T-helper 17 cell (primary cell): ENCODE measurements around the gene UGT1A6. TPM values are rescaled to one million over a fixed set of nuclear protein-coding genes. Genes with fewer than 3 reads are reported as not detected.

Source experiments
- ATAC-seq: fragments of 150-1000 bp; cut with Tn5 transposase; 2 replicates; pipeline ENCODE4 v1.10.0; 2021; ENCODE audit warnings: mild to moderate bottlenecking, moderate library complexity
- DNase-seq, 3 donors: peaks; one replicate each; pipeline versions ENCODE4 v3.0.0 to v3.0.0-alpha.2; 2020 to 2021
- H3K9me3 ChIP-seq: one replicate; pipeline ENCODE4 v1.7.0; 2013; ENCODE audit warnings: low read length, mild to moderate bottlenecking; ENCODE audit not compliant: control insufficient read depth, poor library complexity, severe bottlenecking
- H3K27ac Mint-ChIP-seq: one replicate; pipeline ENCODE4 v1.8.0; 2022; ENCODE audit warnings: mild to moderate bottlenecking, moderate library complexity, mixed read lengths
- H3K27me3 Mint-ChIP-seq: one replicate; pipeline ENCODE4 v1.8.0; 2022; ENCODE audit warnings: mixed read lengths
- H3K36me3 Mint-ChIP-seq: one replicate; pipeline ENCODE4 v1.8.0; 2022; ENCODE audit warnings: low read depth, mixed read lengths
- H3K4me1 Mint-ChIP-seq: one replicate; pipeline ENCODE4 v1.8.0; 2022; ENCODE audit warnings: mild to moderate bottlenecking, mixed read lengths
- H3K4me3 Mint-ChIP-seq: one replicate; pipeline ENCODE4 v1.8.0; 2022; ENCODE audit warnings: mild to moderate bottlenecking, moderate library complexity, mixed read lengths
- total RNA-seq, 4 donors: library from RNA in 2 of 4; stranded (reverse) in 2 of 4; gene quantifications; one replicate each; pipeline ENCODE4 v1.2.3 and lab custom pipeline; 2022 to 2026

The UGT1A6 gene
- total RNA-seq, 2 donors from 2014 or later, result not detected

GRCh38 chr2:233772153-233772552, 79.5 kb downstream of the UGT1A6 start:
- DNase-seq (no peak), ATAC-seq (no peak)
- no peaks in the 10 kb centered on the region for H3K4me1 Mint-ChIP-seq
- no peak overlapping the region for H3K4me3 Mint-ChIP-seq
- H3K27me3 Mint-ChIP-seq, result peaks cover 36% of the 10 kb centered on the region
- no peaks in the 10 kb centered on the region for H3K9me3 ChIP-seq
- H3K36me3 Mint-ChIP-seq, result peaks cover 3% of the 10 kb centered on the region
- H3K27ac Mint-ChIP-seq, result no peak overlapping the region

- no peak overlapping the region for H3K27ac Mint-ChIP-seq
- peaks cover 3% of the 10 kb centered on the region for H3K36me3 Mint-ChIP-seq
- ATAC-seq, result no peak
- no peak overlapping the region for H3K4me3 Mint-ChIP-seq
- DNase-seq, result no peak
- H3K9me3 ChIP-seq, result no peaks in the 10 kb centered on the region
- no peaks in the 10 kb centered on the region for H3K4me1 Mint-ChIP-seq
- peaks cover 32% of the 10 kb centered on the region for H3K27me3 Mint-ChIP-seq
These were observed 79.9 kb downstream of the UGT1A6 start for GRCh38 chr2:233772583-233772982.

GRCh38 chr2:233773854-233774253, 81.2 kb downstream of the UGT1A6 start:
- H3K27me3 Mint-ChIP-seq, result peaks cover 31% of the 10 kb centered on the region
- no peaks in the 10 kb centered on the region for H3K9me3 ChIP-seq
- ATAC-seq, result no peak
- no peak overlapping the region for H3K4me3 Mint-ChIP-seq
- H3K36me3 Mint-ChIP-seq, result peaks cover 3% of the 10 kb centered on the region
- no peak for DNase-seq
- no peak overlapping the region for H3K27ac Mint-ChIP-seq
- H3K4me1 Mint-ChIP-seq, result no peaks in the 10 kb centered on the region

GRCh38 chr2:233775414-233775813, 82.7 kb downstream of the UGT1A6 start:
- H3K36me3 Mint-ChIP-seq, result no peaks in the 10 kb centered on the region
- no peak for ATAC-seq
- no peaks in the 10 kb centered on the region for H3K4me1 Mint-ChIP-seq
- no peak for DNase-seq
- no peak overlapping the region for H3K4me3 Mint-ChIP-seq
- peaks cover 27% of the 10 kb centered on the region for H3K27me3 Mint-ChIP-seq
- H3K9me3 ChIP-seq, result no peaks in the 10 kb centered on the region
- no peak overlapping the region for H3K27ac Mint-ChIP-seq

- Mint-ChIP-seq H3K27me3 (peaks cover 27% of the 10 kb centered on the region), H3K4me1 (no peaks in the 10 kb centered on the region), H3K27ac (no peak within 1 kb of the TSS), H3K36me3 (no peaks in the 10 kb centered on the region), H3K4me3 (no peak within 1 kb of the TSS)
- H3K9me3 ChIP-seq, result no peaks in the 10 kb centered on the region
- ATAC-seq (no peak), DNase-seq (no peak)
These were observed 85.3 kb downstream of the UGT1A6 start, which contains the start of gene MROH2A for GRCh38 chr2:233778030-233778429. TSS of gene MROH2A (plus strand) at chr2:233778330. CDS start at chr2:233779359, 1,029 bp downstream.

GRCh38 chr2:233779722-233780121, 87.0 kb downstream of the UGT1A6 start:
- Mint-ChIP-seq H3K36me3 (no peaks in the 10 kb centered on the region), H3K27me3 (peaks cover 23% of the 10 kb centered on the region), H3K27ac (no peak overlapping the region), H3K4me1 (no peaks in the 10 kb centered on the region), H3K4me3 (no peak overlapping the region)
- DNase-seq (no peak), ATAC-seq (no peak)
- no peaks in the 10 kb centered on the region for H3K9me3 ChIP-seq

- Mint-ChIP-seq H3K4me3 (no peak overlapping the region), H3K27ac (no peak overlapping the region), H3K4me1 (no peaks in the 10 kb centered on the region), H3K36me3 (no peaks in the 10 kb centered on the region), H3K27me3 (peaks cover 14% of the 10 kb centered on the region)
- DNase-seq, result no peak
- no peaks in the 10 kb centered on the region for H3K9me3 ChIP-seq
- no peak for ATAC-seq
These were observed 88.1 kb downstream of the UGT1A6 start for GRCh38 chr2:233780771-233781170.

- ATAC-seq (no peak), DNase-seq (no peak)
These were observed 96.9 kb downstream of the UGT1A6 start for GRCh38 chr2:233789554-233789953.

GRCh38 chr2:233791151-233791882, 98.6 kb downstream of the UGT1A6 start:
- ATAC-seq (no peak), DNase-seq (no peak)
- no peak overlapping the region for H3K27ac Mint-ChIP-seq
- H3K4me3 Mint-ChIP-seq, result no peak overlapping the region
- H3K9me3 ChIP-seq, result no peaks in the 10 kb centered on the region
- H3K27me3 Mint-ChIP-seq, result peaks cover 7% of the 10 kb centered on the region
- H3K4me1 Mint-ChIP-seq, result peaks cover 4% of the 10 kb centered on the region
- H3K36me3 Mint-ChIP-seq, result no peaks in the 10 kb centered on the region

More at GRCh38 chr2:233789554-233789953, 96.9 kb downstream of the UGT1A6 start:
- peaks cover 11% of the 10 kb centered on the region for H3K27me3 Mint-ChIP-seq
- H3K27ac Mint-ChIP-seq, result no peak overlapping the region
- H3K4me1 Mint-ChIP-seq, result peaks cover 4% of the 10 kb centered on the region
- H3K9me3 ChIP-seq, result no peaks in the 10 kb centered on the region
- H3K36me3 Mint-ChIP-seq, result no peaks in the 10 kb centered on the region
- no peak overlapping the region for H3K4me3 Mint-ChIP-seq

- ATAC-seq (no peak), DNase-seq (no peak)
- no peaks in the 10 kb centered on the region for H3K9me3 ChIP-seq
- Mint-ChIP-seq H3K27ac (no peak overlapping the region), H3K4me3 (no peak overlapping the region), H3K36me3 (no peaks in the 10 kb centered on the region), H3K27me3 (peaks cover 4% of the 10 kb centered on the region), H3K4me1 (peaks cover 4% of the 10 kb centered on the region)
These were observed 99.2 kb downstream of the UGT1A6 start for GRCh38 chr2:233791883-233792329.

- H3K27ac Mint-ChIP-seq, result no peak overlapping the region
These were observed 100.0 kb downstream of the UGT1A6 start for GRCh38 chr2:233792720-233793119.

GRCh38 chr2:233793465-233794127, 100.9 kb downstream of the UGT1A6 start:
- no peaks in the 10 kb centered on the region for H3K9me3 ChIP-seq
- H3K27me3 Mint-ChIP-seq, result peaks cover 13% of the 10 kb centered on the region
- H3K27ac Mint-ChIP-seq, result no peak overlapping the region
- no peak overlapping the region for H3K4me3 Mint-ChIP-seq
- ATAC-seq, result no peak
- no peak for DNase-seq
- H3K4me1 Mint-ChIP-seq, result peaks cover 4% of the 10 kb centered on the region
- H3K36me3 Mint-ChIP-seq, result no peaks in the 10 kb centered on the region

More at GRCh38 chr2:233792720-233793119, 100.0 kb downstream of the UGT1A6 start:
- H3K4me3 Mint-ChIP-seq, result no peak overlapping the region
- peaks cover 5% of the 10 kb centered on the region for H3K27me3 Mint-ChIP-seq
- DNase-seq (no peak), ATAC-seq (no peak)
- no peaks in the 10 kb centered on the region for H3K9me3 ChIP-seq
- peaks cover 4% of the 10 kb centered on the region for H3K4me1 Mint-ChIP-seq
- H3K36me3 Mint-ChIP-seq, result no peaks in the 10 kb centered on the region

- Mint-ChIP-seq H3K4me3 (no peak overlapping the region), H3K27ac (no peak overlapping the region), H3K36me3 (no peaks in the 10 kb centered on the region), H3K27me3 (peaks cover 19% of the 10 kb centered on the region), H3K4me1 (peaks cover 4% of the 10 kb centered on the region)
- H3K9me3 ChIP-seq, result no peaks in the 10 kb centered on the region
- no peak for DNase-seq
- no peak for ATAC-seq
These were observed 101.5 kb downstream of the UGT1A6 start for GRCh38 chr2:233794128-233794658.
